ENCODE measurements around the gene CEP162. TPM values are rescaled to one million over a fixed set of nuclear protein-coding genes. Genes with fewer than 3 reads are reported as not detected.
"Not testable (repeated sequence)": the region's sequence is repeated elsewhere in the genome, so short reads cannot be mapped to it uniquely, and the experiment has no call there.

CEP162 gene
- total RNA-seq, 6 experiments from 2014 or later, result 1.7 to 3.8 (median 2.5) TPM

DNA sequence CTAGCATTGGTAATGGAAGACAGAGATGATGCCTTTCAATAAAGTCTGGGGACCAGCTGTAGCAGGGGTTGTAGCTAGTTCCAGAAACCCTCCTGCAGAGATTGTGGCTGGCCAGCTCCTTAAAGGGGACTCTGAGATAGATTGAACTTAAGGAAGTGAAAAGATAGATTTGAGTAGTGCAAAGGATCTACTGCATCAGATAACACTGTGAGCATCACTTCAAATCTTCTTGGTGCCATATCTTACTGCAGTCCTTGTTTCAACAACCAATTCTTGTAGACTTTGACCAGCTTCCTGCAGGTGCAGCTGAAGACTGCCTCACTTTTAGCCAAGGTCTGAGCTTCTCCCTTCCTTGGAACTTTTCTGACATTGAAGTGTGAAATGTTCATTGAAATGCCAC is 14.8 kb upstream of the CEP162 start:
- Histone ChIP-seq H3K4me3 (no peak overlapping the region), H3K36me3 (no peaks in the 10 kb centered on the region), H3K27me3 (no peaks in the 10 kb centered on the region), H3K4me1 (no peaks in the 10 kb centered on the region), H3K27ac (no peak overlapping the region), H3K9me3 (no peaks in the 10 kb centered on the region)
- DNase-seq (no peak), ATAC-seq (no peak)
- no peak for TF ChIP-seq POLR2A (IDR thresholded peaks at IDR 0.05)
- TF ChIP-seq, protein P1, sequence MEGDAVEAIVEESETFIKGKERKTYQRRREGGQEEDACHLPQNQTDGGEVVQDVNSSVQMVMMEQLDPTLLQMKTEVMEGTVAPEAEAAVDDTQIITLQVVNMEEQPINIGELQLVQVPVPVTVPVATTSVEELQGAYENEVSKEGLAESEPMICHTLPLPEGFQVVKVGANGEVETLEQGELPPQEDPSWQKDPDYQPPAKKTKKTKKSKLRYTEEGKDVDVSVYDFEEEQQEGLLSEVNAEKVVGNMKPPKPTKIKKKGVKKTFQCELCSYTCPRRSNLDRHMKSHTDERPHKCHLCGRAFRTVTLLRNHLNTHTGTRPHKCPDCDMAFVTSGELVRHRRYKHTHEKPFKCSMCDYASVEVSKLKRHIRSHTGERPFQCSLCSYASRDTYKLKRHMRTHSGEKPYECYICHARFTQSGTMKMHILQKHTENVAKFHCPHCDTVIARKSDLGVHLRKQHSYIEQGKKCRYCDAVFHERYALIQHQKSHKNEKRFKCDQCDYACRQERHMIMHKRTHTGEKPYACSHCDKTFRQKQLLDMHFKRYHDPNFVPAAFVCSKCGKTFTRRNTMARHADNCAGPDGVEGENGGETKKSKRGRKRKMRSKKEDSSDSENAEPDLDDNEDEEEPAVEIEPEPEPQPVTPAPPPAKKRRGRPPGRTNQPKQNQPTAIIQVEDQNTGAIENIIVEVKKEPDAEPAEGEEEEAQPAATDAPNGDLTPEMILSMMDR (IDR thresholded peaks at IDR 0.05), result no peak
- intact Hi-C loops (cut with DNase I), result no loop called here

DNA sequence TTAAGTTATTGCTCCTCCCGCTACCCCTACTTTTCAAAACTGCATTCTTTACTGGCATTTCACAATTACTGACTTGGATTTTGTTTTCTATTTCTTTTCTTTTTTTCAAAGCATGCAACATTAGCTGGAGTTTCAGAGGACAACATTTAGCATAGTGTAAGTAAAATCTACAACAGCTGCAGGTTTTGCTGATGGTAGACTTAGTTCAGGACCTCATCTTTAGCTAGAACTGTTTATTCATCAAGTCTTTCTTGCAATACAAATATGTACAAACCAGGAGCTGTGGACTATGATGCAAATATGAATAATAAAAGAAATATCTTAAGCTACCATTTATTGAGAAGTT is 728 bp upstream of the CEP162 start:
- DNase-seq, result no peak
- Histone ChIP-seq H3K27ac (peak overlapping the region in 1 of 3 donors; percentile 77), H3K4me3 (peak overlapping the region; percentile 72 to 82 (median 76)), H3K4me1 (no peaks in the 10 kb centered on the region), H3K27me3 (no peaks in the 10 kb centered on the region), H3K9me3 (no peaks in the 10 kb centered on the region), H3K36me3 (no peaks in the 10 kb centered on the region)
- WGBS (ENCODE audit: insufficient coverage, low coverage, low lambda C conversion rate, missing lambda C conversion rate), result 0% methylated on average over 1 of the region's 1 CpG
- ATAC-seq, result no peak
- intact Hi-C loops (cut with DNase I), result no loop called here
- TF ChIP-seq, protein P1 (IDR thresholded peaks at IDR 0.05), result no peak
- no peak for TF ChIP-seq POLR2A (IDR thresholded peaks at IDR 0.05)

DNA sequence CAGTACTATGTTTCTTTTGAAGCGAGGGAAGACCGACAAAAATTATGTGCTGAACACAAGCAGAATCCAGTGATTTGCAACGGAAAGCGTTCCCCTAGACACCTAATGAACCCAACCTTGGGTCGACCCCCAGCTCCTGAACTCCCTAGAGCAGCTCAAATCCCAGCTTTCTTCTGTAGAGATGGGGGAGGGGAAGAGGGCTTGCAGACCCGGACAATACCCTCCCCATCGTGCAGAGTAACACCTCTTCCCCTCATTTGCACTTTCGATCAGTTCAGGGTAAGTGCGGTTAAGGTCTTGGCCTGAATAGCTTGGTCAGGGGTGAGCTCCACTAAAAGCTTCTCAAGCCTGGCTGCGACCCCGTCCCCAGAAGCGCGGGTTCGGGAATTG is 404 bp downstream of the CEP162 start:
- Histone ChIP-seq H3K4me1 (no peaks in the 10 kb centered on the region), H3K36me3 (no peaks in the 10 kb centered on the region), H3K4me3 (peak overlapping the region; percentile 72 to 82 (median 76)), H3K9me3 (no peaks in the 10 kb centered on the region), H3K27me3 (no peaks in the 10 kb centered on the region), H3K27ac (peak overlapping the region in 1 of 3 donors; percentile 45)
- intact Hi-C loops (cut with DNase I), result no loop called here
- DNase-seq, result no peak
- no peak for TF ChIP-seq POLR2A (IDR thresholded peaks at IDR 0.05)
- TF ChIP-seq, protein P1 (IDR thresholded peaks at IDR 0.05), result no peak
- 5% methylated on average over 14 of the region's 14 CpGs for WGBS (ENCODE audit: insufficient coverage, low coverage, low lambda C conversion rate, missing lambda C conversion rate)
- ATAC-seq, result peak; percentile 11 to 39 (median 20)

GRCh38 chr6:84224251-84224650 is 3.2 kb downstream of the CEP162 start:
- ATAC-seq, result no peak
- intact Hi-C loops (cut with DNase I), result loop anchor here in 1 of 2 donors (5.0 kb wide), 1 partner anchor 337 kb away; no protein-coding TSS in a partner anchor
- H3K4me3 ChIP-seq, result no peak overlapping the region
- no peaks in the 10 kb centered on the region for H3K36me3 ChIP-seq
- H3K27me3 ChIP-seq, result no peaks in the 10 kb centered on the region
- no peak overlapping the region for H3K27ac ChIP-seq
- DNase-seq, result no peak
- no peaks in the 10 kb centered on the region for H3K4me1 ChIP-seq
- TF ChIP-seq, protein P1 (IDR thresholded peaks at IDR 0.05), result no peak
- TF ChIP-seq POLR2A (IDR thresholded peaks at IDR 0.05), result no peak
- no peaks in the 10 kb centered on the region for H3K9me3 ChIP-seq

- H3K4me3 ChIP-seq, H3K9me3 ChIP-seq, H3K27me3 ChIP-seq, ATAC-seq, H3K36me3 ChIP-seq, H3K4me1 ChIP-seq, DNase-seq, H3K27ac ChIP-seq: not testable (repeated sequence)
- intact Hi-C loops (cut with DNase I), result loop anchor here in 1 of 2 donors (5.0 kb wide), 1 partner anchor 336 kb away; no protein-coding TSS in a partner anchor
- WGBS (ENCODE audit: insufficient coverage, low coverage, low lambda C conversion rate, missing lambda C conversion rate), result 92% methylated on average over 2 of the region's 5 CpGs
Observed at GRCh38 chr6:84223608-84224007, 3.8 kb downstream of the CEP162 start.

All from right lobe of liver (tissue), 6 donors.